A549 (cell line): Measurements from ENCODE around the gene SHC4. TPM values are rescaled to one million over a fixed set of nuclear protein-coding genes. Genes with fewer than 3 reads are reported as not detected.

Experiments
- ATAC-seq, 2 experiments: fragments of 200-7000 bp in 1 of 2; fragments of >200 bp in 1 of 2; cut with Nextera tagmentation in 1 of 2; cut with Tn5 transposase in 1 of 2; 3 replicates each; pipeline versions ENCODE4 v1.8.0 to v1.9.1; 2018 to 2020; ENCODE audit warnings: mild to moderate bottlenecking in 1 of 2, moderate library complexity in 1 of 2
- CTCF ChIA-PET: fragments of 300-600 bp; sonication (Branson Sonifier 250); formaldehyde crosslinking; extraction: SDS; loops from one replicate; lab custom pipeline; 2021; ENCODE audit warnings: antibody characterized with exemption, inconsistent platforms; lab: Yijun Ruan, JAX
- POLR2A ChIA-PET: fragments of 350-600 bp; formaldehyde crosslinking; extraction: SDS; loops from one replicate; lab custom pipeline; 2021; ENCODE audit warnings: antibody characterized with exemption, inconsistent platforms; lab: Yijun Ruan, JAX
- DNase-seq, 2 experiments: peaks; one replicate each; pipeline versions ENCODE4 v3.0.0 to v3.0.0-alpha.2; 2011 to 2016; ENCODE audit warnings: low read depth in 1 of 2, low spot score in 1 of 2
- FAIRE-seq: peaks from 2 replicates; lab custom pipeline; 2011; peaks lifted over from hg19 to GRCh38; lab: Jason Lieb, UNC
- H3K27ac ChIP-seq, 2 experiments: fragments of >200 bp; sonication (Bioruptor Twin); formaldehyde crosslinking; 3 replicates each; pipeline ENCODE4 v1.5.1; 2016 to 2017
- H3K4me1 ChIP-seq: fragments of >200 bp; sonication (Bioruptor Twin); formaldehyde crosslinking; 3 replicates; pipeline ENCODE4 v1.6.1; 2016
- H3K4me2 ChIP-seq: fragments of >200 bp; sonication (Bioruptor Twin); formaldehyde crosslinking; 3 replicates; pipeline ENCODE4 v1.6.1; 2016
- H3K4me3 ChIP-seq: fragments of >200 bp; sonication (Bioruptor Twin); formaldehyde crosslinking; 3 replicates; pipeline ENCODE4 v1.5.1; 2016
- H3K9me3 ChIP-seq: fragments of >200 bp; sonication (Bioruptor Twin); formaldehyde crosslinking; 3 replicates; pipeline ENCODE4 v1.6.1; 2016
- BHLHE40 ChIP-seq: IDR thresholded peaks from 2 replicates; pipeline ENCODE4 v1.6.1; 2012; ENCODE audit warnings: low read depth, low read length, inconsistent platforms
- CBX8 ChIP-seq: fragments of 200-600 bp; sonication (generic); IDR thresholded peaks from 2 replicates; pipeline ENCODE4 v1.6.1; 2016
- EP300 ChIP-seq, 2 experiments: fragments of >200 bp; sonication (Bioruptor Twin); formaldehyde crosslinking; IDR thresholded peaks; 2 replicates in 1 of 2; 3 replicates in 1 of 2; pipeline ENCODE4 v1.6.1; 2016 to 2017
- FOSB ChIP-seq: fragments of 250-450 bp; sonication (Bioruptor Pico); IDR thresholded peaks from 2 replicates; pipeline ENCODE4 v1.5.0; 2020; ENCODE audit warnings: mild to moderate bottlenecking, moderate library complexity
- GATA3 ChIP-seq: IDR thresholded peaks from 2 replicates; pipeline ENCODE4 v1.6.1; 2012; ENCODE audit warnings: borderline replicate concordance
- JUN ChIP-seq, 2 experiments: fragments of >200 bp; sonication (Bioruptor Twin); formaldehyde crosslinking; IDR thresholded peaks; 2 replicates in 1 of 2; 3 replicates in 1 of 2; pipeline ENCODE4 v1.6.1; 2016 to 2017
- KDM1A ChIP-seq: fragments of 200-600 bp; sonication (generic); IDR thresholded peaks from 2 replicates; pipeline ENCODE4 v1.6.1; 2016; ENCODE audit warnings: low read depth, mild to moderate bottlenecking
- KDM5A ChIP-seq: fragments of 200-600 bp; sonication (generic); IDR thresholded peaks from 2 replicates; pipeline ENCODE4 v1.6.1; 2016; ENCODE audit warnings: antibody characterized with exemption, mild to moderate bottlenecking
- MAFK ChIP-seq: fragments of 450-650 bp; IDR thresholded peaks from 2 replicates; pipeline ENCODE4 v1.6.1; 2014; ENCODE audit not compliant: partially characterized antibody
- NPAS2 ChIP-seq: fragments of 250-450 bp; sonication (Bioruptor Pico); IDR thresholded peaks from 2 replicates; pipeline ENCODE4 v1.8.0; 2022; ENCODE audit warnings: mild to moderate bottlenecking, moderate library complexity, borderline replicate concordance
- NR3C1 ChIP-seq: fragments of >200 bp; sonication (Bioruptor Twin); formaldehyde crosslinking; IDR thresholded peaks from 3 replicates; pipeline ENCODE4 v1.6.1; 2017
- POLR2A ChIP-seq: IDR thresholded peaks from 2 replicates; pipeline ENCODE4 v1.6.1; 2012; ENCODE audit warnings: mild to moderate bottlenecking, low read length
- POLR2AphosphoS2 ChIP-seq: conservative IDR thresholded peaks from 2 replicates; pipeline ENCODE4 v1.6.1; 2012; ENCODE audit warnings: low read length, improper control_type of control experiment, inconsistent platforms
- RAD21 ChIP-seq, 2 experiments: fragments of >200 bp in 1 of 2; sonication (Bioruptor Twin) in 1 of 2; formaldehyde crosslinking in 1 of 2; IDR thresholded peaks in 1 of 2; conservative IDR thresholded peaks in 1 of 2; 2 replicates in 1 of 2; 3 replicates in 1 of 2; pipeline ENCODE4 v1.6.1; 2012 to 2018; ENCODE audit warnings: inconsistent platforms in 1 of 2
- RARB ChIP-seq: fragments of 250-450 bp; sonication (Bioruptor Pico); IDR thresholded peaks from 2 replicates; pipeline ENCODE4 v1.8.0; 2021; ENCODE audit warnings: mild to moderate bottlenecking, moderate library complexity
- RNF2 ChIP-seq: fragments of 200-600 bp; sonication (generic); IDR thresholded peaks from 2 replicates; pipeline ENCODE4 v1.6.1; 2016; ENCODE audit warnings: low read depth, mild to moderate bottlenecking, antibody characterized with exemption, moderate library complexity, borderline replicate concordance
- TFCP2L1 ChIP-seq: fragments of 250-450 bp; sonication (Bioruptor Pico); IDR thresholded peaks from 2 replicates; pipeline ENCODE4 v1.5.0; 2021; ENCODE audit warnings: mild to moderate bottlenecking
- ZC3H11A ChIP-seq: fragments of 450-650 bp; IDR thresholded peaks from 2 replicates; pipeline ENCODE4 v1.6.1; 2014; ENCODE audit warnings: antibody characterized with exemption, mild to moderate bottlenecking
- WGBS: methylation state at CpG from one replicate; pipeline ENCODE4 v1.1.6; 2017; ENCODE audit errors: missing lambda C conversion rate; 5-methylcytosine and 5-hydroxymethylcytosine counted together
- polyA plus RNA-seq, 4 experiments: library from polyadenylated mRNA; depleted of rRNA in 3 of 4; stranded (reverse); fragments of >200 nt; fragmentation: RNase III in 1 of 4; extraction: RNeasy Plus Mini Kit Qiagen cat#74134 plus additional on column Dnase treatment in 1 of 4; gene quantifications; 2 replicates in 3 of 4; 3 replicates in 1 of 4; pipeline ENCODE4 v1.2.3, GENCODE V29; 2011 to 2017
- TF ChIP-seq, protein P1 (sequence below): fragments of 450-650 bp; IDR thresholded peaks from 2 replicates; pipeline ENCODE4 v1.6.1; 2014; ENCODE audit warnings: antibody characterized with exemption
- TF ChIP-seq, protein P2 (sequence below): fragments of 250-450 bp; sonication (Bioruptor Pico); IDR thresholded peaks from 2 replicates; pipeline ENCODE4 v1.5.0; 2020; ENCODE audit warnings: low read depth, mild to moderate bottlenecking, moderate library complexity
- TF ChIP-seq, protein P3 (sequence below): fragments of 150-350 bp; IDR thresholded peaks from 2 replicates; pipeline ENCODE4 v1.6.1; 2014; ENCODE audit warnings: low read depth, mild to moderate bottlenecking, low read length
- TF ChIP-seq, protein P4 (sequence below): fragments of >200 bp; sonication (Bioruptor Twin); formaldehyde crosslinking; IDR thresholded peaks from 3 replicates; pipeline ENCODE4 v1.5.1; 2016
- TF ChIP-seq, protein P5 (sequence below): fragments of >200 bp; sonication (Bioruptor Twin); formaldehyde crosslinking; IDR thresholded peaks from 3 replicates; pipeline ENCODE4 v1.6.1; 2016

SHC4 gene
- polyA plus RNA-seq, 2 of the 4 experiments (the other 2 are of a cell fraction), result 0.08 to 0.16 TPM

DNA sequence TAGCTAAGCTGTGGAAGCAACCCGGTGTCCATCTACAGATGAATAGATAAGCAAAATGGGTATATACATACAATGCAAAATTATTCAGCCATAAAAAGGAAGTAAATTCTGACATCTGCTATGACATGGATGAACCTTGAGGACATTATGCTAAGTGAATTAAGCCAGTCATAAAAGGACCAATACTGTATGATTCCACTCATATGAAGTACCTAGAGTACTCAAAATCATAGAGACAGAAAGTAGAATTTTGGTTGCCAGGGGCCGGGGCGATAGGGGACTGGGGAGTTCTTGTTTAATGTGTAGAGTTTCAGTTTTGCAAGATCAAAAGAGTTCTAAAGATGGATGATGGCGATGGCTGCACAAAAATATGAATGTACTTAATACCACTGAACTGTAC is 75.5 kb downstream of the SHC4 start:
- Histone ChIP-seq H3K4me2 (no peak overlapping the region), H3K4me3 (no peak overlapping the region), H3K9me3 (no peaks in the 10 kb centered on the region), H3K27ac (no peak overlapping the region), H3K4me1 (peaks cover 11% of the 10 kb centered on the region; the same call in 2 of the 3 replicates)
- WGBS, result 83% methylated on average over 4 of the region's 4 CpGs
- ChIA-PET CTCF (interaction anchor here (0.9 to 2.2 kb wide), 2 partner anchors 8 to 76 kb away, joined by 3 to 7 read pairs; partner anchors contain the start of gene SHC4), POLR2A (no interaction called here)
- FAIRE-seq (no peak), DNase-seq (no peak), ATAC-seq (no peak)
- no peak for TF ChIP-seq EP300 (IDR thresholded peaks at IDR 0.05)
- no peak for TF ChIP-seq RAD21 (conservative IDR thresholded peaks at IDR 0.05 in 1 of 2, IDR thresholded peaks at IDR 0.05 in 1 of 2)
- no peak for TF ChIP-seq JUN (IDR thresholded peaks at IDR 0.05)
- TF ChIP-seq GATA3, result no peak
- no peak for TF ChIP-seq RNF2
- no peak for TF ChIP-seq KDM1A
- no peak for TF ChIP-seq POLR2A
- TF ChIP-seq KDM5A, result no peak
- no peak for TF ChIP-seq TFCP2L1 (CRISPR knock-in tag)
- TF ChIP-seq, protein P1, sequence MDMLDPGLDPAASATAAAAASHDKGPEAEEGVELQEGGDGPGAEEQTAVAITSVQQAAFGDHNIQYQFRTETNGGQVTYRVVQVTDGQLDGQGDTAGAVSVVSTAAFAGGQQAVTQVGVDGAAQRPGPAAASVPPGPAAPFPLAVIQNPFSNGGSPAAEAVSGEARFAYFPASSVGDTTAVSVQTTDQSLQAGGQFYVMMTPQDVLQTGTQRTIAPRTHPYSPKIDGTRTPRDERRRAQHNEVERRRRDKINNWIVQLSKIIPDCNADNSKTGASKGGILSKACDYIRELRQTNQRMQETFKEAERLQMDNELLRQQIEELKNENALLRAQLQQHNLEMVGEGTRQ, result no peak
- TF ChIP-seq ZC3H11A, result no peak

DNA sequence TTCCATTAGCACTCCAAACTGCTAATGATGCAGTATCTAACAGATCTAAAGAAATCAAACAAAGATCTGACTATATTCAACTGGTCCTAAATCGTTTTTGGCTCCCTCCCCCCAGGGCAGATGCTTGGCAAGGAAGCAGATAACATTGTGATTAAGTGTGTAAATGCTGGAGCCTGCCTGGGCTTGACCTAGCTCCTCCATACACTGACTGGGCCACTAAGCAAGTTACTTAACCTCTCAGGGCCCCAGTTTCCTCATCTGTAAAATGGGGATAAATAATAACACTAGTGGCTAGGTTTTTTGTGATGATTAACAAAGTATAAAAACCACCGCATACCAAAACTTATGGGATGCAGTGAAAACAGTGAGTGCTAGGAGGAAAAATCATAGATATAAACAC is 76.6 kb downstream of the SHC4 start:
- FAIRE-seq (no peak), ATAC-seq (no peak), DNase-seq (no peak)
- no peaks in the 10 kb centered on the region for H3K9me3 ChIP-seq
- WGBS, result 42% methylated on average over 2 of the region's 2 CpGs
- ChIA-PET POLR2A (no interaction called here), CTCF (no interaction called here)
- H3K4me1 ChIP-seq, result peaks cover 11% of the 10 kb centered on the region; the same call in 2 of the 3 replicates
- no peak overlapping the region for H3K27ac ChIP-seq
- H3K4me2 ChIP-seq, result no peak overlapping the region
- no peak for TF ChIP-seq POLR2A
- TF ChIP-seq, protein P2, sequence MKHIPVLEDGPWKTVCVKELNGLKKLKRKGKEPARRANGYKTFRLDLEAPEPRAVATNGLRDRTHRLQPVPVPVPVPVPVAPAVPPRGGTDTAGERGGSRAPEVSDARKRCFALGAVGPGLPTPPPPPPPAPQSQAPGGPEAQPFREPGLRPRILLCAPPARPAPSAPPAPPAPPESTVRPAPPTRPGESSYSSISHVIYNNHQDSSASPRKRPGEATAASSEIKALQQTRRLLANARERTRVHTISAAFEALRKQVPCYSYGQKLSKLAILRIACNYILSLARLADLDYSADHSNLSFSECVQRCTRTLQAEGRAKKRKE, result no peak
- TF ChIP-seq NR3C1, result no peak
- TF ChIP-seq ZC3H11A, result no peak
- TF ChIP-seq, protein P3, sequence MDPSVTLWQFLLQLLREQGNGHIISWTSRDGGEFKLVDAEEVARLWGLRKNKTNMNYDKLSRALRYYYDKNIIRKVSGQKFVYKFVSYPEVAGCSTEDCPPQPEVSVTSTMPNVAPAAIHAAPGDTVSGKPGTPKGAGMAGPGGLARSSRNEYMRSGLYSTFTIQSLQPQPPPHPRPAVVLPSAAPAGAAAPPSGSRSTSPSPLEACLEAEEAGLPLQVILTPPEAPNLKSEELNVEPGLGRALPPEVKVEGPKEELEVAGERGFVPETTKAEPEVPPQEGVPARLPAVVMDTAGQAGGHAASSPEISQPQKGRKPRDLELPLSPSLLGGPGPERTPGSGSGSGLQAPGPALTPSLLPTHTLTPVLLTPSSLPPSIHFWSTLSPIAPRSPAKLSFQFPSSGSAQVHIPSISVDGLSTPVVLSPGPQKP, result no peak
- TF ChIP-seq BHLHE40, result no peak
- no peak for TF ChIP-seq GATA3
- TF ChIP-seq JUN (IDR thresholded peaks at IDR 0.05), result no peak
- TF ChIP-seq TFCP2L1 (CRISPR knock-in tag), result no peak
- TF ChIP-seq MAFK, result no peak
- TF ChIP-seq, protein P4, sequence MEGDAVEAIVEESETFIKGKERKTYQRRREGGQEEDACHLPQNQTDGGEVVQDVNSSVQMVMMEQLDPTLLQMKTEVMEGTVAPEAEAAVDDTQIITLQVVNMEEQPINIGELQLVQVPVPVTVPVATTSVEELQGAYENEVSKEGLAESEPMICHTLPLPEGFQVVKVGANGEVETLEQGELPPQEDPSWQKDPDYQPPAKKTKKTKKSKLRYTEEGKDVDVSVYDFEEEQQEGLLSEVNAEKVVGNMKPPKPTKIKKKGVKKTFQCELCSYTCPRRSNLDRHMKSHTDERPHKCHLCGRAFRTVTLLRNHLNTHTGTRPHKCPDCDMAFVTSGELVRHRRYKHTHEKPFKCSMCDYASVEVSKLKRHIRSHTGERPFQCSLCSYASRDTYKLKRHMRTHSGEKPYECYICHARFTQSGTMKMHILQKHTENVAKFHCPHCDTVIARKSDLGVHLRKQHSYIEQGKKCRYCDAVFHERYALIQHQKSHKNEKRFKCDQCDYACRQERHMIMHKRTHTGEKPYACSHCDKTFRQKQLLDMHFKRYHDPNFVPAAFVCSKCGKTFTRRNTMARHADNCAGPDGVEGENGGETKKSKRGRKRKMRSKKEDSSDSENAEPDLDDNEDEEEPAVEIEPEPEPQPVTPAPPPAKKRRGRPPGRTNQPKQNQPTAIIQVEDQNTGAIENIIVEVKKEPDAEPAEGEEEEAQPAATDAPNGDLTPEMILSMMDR, result no peak
- no peak for TF ChIP-seq CBX8
- no peak for TF ChIP-seq RARB (CRISPR knock-in tag)
- TF ChIP-seq FOSB, result no peak
- TF ChIP-seq, protein P5, sequence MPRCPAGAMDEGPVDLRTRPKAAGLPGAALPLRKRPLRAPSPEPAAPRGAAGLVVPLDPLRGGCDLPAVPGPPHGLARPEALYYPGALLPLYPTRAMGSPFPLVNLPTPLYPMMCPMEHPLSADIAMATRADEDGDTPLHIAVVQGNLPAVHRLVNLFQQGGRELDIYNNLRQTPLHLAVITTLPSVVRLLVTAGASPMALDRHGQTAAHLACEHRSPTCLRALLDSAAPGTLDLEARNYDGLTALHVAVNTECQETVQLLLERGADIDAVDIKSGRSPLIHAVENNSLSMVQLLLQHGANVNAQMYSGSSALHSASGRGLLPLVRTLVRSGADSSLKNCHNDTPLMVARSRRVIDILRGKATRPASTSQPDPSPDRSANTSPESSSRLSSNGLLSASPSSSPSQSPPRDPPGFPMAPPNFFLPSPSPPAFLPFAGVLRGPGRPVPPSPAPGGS, result no peak
- TF ChIP-seq NPAS2 (CRISPR knock-in tag), result no peak
- TF ChIP-seq POLR2AphosphoS2, result no peak
- no peak overlapping the region for H3K4me3 ChIP-seq
